HL-60 (cell line): ENCODE results near the gene HPCAL1.
A peak's percentile ranks its signal among the peaks of the same experiment; 100 is the strongest.

ENCODE experiments used
- DNase-seq, 2 experiments: peaks; one replicate each; pipeline ENCODE4 v3.0.0-alpha.2; 2010 to 2020; ENCODE audit warnings: low read depth in 1 of 2, low spot score in 1 of 2
- H3K27ac ChIP-seq: fragments of 250-450 bp; sonication (Bioruptor Pico); replicated peaks from 2 replicates; pipeline ENCODE4 v1.5.1; 2020; ENCODE audit warnings: mild to moderate bottlenecking, moderate library complexity
- H3K27me3 ChIP-seq: fragments of 250-450 bp; sonication (Bioruptor Pico); 2 replicates; pipeline ENCODE4 v1.5.1; 2021; ENCODE audit warnings: mild to moderate bottlenecking, moderate library complexity; ENCODE audit not compliant: insufficient read depth, poor library complexity, severe bottlenecking
- H3K4me3 ChIP-seq: replicated peaks from 2 replicates; pipeline ENCODE4 v1.5.1; 2011; ENCODE audit warnings: mild to moderate bottlenecking, control low read depth, low read length; ENCODE audit not compliant: insufficient read depth
- CTCF ChIP-seq: IDR thresholded peaks from one replicate; pipeline ENCODE4 v1.5.1; 2011; ENCODE audit warnings: low read length, control low read depth, inconsistent platforms; ENCODE audit not compliant: insufficient read depth
- GABPA ChIP-seq: IDR thresholded peaks from 2 replicates; pipeline ENCODE4 v1.6.1; 2012; ENCODE audit warnings: low read depth
- POLR2AphosphoS5 ChIP-seq: IDR thresholded peaks from 2 replicates; pipeline ENCODE4 v1.6.1; 2012; ENCODE audit warnings: low read depth
- SPI1 ChIP-seq: IDR thresholded peaks from 2 replicates; pipeline ENCODE4 v1.6.1; 2012; ENCODE audit warnings: low read depth, mild to moderate bottlenecking, borderline replicate concordance
- TF ChIP-seq, protein P1 (sequence below): IDR thresholded peaks from 2 replicates; pipeline ENCODE4 v1.6.1; 2012; ENCODE audit warnings: low read depth; ENCODE audit not compliant: insufficient replicate concordance

HPCAL1 gene

DNA sequence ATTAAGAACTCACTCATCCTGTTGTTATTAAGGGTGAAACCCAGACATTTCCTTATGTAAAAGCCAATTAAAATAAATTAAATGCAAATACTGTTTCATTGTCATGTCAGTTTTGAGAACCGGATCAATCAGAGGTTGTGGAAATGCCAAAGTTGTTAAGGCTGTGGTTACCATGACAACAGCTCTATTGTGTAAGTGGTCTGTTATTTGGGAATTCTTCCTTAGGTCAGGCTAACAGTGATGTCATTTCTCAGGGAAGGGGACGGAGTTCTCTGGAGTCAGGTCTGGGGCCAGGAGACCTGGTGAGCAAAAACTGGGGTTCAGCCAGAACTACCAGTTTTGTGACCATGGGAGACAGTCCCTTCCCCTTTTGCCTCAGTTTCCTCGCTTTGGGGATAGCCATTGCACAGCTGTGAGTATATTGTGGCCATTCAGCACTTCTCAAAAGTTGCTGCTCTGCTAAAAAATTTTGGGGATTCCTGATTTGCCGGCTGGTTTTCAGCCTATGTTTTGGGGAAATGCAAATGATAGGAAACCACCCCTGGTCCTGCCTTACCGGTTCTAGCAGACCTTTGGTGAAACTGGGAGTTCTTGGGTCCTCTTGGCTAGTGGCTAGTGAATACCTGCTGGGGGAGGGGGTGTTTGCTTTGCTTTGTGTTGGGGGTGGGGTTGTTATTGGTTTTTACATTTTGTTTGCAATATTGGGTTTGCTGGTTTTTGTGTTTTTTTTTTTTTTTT is 21.6 kb downstream of the HPCAL1 start:
- TF ChIP-seq POLR2AphosphoS5 (no peak), SPI1 (no peak), CTCF (no peak), GABPA (no peak)
- TF ChIP-seq, protein P1, sequence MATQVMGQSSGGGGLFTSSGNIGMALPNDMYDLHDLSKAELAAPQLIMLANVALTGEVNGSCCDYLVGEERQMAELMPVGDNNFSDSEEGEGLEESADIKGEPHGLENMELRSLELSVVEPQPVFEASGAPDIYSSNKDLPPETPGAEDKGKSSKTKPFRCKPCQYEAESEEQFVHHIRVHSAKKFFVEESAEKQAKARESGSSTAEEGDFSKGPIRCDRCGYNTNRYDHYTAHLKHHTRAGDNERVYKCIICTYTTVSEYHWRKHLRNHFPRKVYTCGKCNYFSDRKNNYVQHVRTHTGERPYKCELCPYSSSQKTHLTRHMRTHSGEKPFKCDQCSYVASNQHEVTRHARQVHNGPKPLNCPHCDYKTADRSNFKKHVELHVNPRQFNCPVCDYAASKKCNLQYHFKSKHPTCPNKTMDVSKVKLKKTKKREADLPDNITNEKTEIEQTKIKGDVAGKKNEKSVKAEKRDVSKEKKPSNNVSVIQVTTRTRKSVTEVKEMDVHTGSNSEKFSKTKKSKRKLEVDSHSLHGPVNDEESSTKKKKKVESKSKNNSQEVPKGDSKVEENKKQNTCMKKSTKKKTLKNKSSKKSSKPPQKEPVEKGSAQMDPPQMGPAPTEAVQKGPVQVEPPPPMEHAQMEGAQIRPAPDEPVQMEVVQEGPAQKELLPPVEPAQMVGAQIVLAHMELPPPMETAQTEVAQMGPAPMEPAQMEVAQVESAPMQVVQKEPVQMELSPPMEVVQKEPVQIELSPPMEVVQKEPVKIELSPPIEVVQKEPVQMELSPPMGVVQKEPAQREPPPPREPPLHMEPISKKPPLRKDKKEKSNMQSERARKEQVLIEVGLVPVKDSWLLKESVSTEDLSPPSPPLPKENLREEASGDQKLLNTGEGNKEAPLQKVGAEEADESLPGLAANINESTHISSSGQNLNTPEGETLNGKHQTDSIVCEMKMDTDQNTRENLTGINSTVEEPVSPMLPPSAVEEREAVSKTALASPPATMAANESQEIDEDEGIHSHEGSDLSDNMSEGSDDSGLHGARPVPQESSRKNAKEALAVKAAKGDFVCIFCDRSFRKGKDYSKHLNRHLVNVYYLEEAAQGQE, result no peak
- Histone ChIP-seq H3K27ac (no peak overlapping the region), H3K4me3 (no peak overlapping the region), H3K27me3 (no peaks in the 10 kb centered on the region)
- DNase-seq, result no peak

DNA sequence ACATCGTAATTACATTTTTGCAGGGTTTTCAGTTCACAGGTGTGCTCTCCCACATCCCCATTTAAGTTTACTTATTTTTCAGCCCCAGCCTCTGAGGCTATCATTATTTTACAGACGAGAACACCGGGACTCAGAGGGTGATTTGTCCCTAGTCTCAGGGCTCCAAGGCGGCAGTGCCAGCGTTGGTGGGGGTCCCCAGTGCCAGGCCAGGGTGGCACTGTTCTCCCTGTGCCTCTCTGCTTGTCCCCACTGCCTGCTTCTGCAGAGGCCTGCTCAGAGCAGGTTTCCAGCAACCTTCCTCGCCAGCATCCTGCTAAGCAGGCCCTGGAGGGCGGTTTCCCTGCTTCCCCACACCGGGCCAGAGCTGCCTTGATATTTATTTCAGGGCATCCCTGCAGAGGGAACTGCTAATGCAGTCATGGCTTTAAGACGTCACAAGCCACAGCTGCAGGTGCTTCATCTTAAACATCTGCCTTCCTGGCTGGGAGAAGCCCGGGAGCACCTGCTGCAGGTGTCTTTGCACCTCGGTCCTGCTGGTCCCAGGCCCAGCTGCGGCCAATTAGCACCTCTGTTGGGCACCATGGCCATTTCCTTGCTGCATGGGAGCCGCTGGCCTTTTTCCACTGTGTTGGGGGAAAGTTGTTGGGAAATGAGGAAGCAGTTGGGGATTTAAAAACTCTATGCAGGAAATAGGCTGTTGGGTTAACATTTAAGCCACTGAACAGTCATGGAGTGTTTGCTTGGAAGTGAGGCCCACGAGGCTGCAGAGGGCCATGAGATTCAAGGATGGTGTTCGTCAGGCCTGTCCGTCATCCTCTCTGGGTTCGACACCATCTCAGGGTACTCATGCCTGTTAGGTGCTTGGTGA is 22.8 kb downstream of the HPCAL1 start:
- Histone ChIP-seq H3K27ac (no peak overlapping the region), H3K4me3 (no peak overlapping the region), H3K27me3 (no peaks in the 10 kb centered on the region)
- peak in 1 of 2 experiments; percentile 11 for DNase-seq
- TF ChIP-seq, protein P1, result no peak
- TF ChIP-seq CTCF (no peak), GABPA (no peak), SPI1 (no peak), POLR2AphosphoS5 (no peak)

DNA sequence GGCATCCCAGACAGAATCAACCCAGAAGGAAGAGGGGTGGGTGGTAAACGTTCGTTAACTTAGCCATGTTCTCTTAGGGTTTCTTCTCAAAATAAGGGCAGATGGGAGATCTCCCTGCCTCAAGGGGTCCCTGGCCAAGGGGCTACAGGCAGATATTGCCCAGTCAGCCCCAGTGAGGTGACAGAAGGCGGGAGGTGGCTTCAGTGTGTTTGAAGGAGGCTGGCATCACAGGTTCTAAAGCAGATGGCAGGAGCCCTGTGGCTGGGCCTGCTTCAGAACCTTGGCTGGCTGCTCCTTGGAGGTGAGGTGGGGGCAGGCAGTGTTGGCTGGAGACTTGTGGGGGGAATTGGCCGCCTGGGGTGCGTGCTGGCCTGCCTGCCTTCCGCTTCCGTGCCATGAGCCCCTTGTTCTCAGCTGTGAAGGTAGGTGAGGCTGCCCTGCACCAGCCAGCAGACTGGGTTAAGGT is 23.5 kb downstream of the HPCAL1 start:
- H3K4me3 ChIP-seq, result no peak overlapping the region
- DNase-seq, result no peak
- no peaks in the 10 kb centered on the region for H3K27me3 ChIP-seq
- H3K27ac ChIP-seq, result no peak overlapping the region
- TF ChIP-seq, protein P1, result no peak
- TF ChIP-seq CTCF, result no peak
- no peak for TF ChIP-seq SPI1
- TF ChIP-seq GABPA, result no peak
- TF ChIP-seq POLR2AphosphoS5, result no peak
